ENCODE measurements around the gene HS2ST1.
"Not testable (repeated sequence)": the region's sequence is repeated elsewhere in the genome, so short reads cannot be mapped to it uniquely, and the experiment has no call there.

HS2ST1 gene

GRCh38 chr1:87061742-87062156 is 147.3 kb downstream of the HS2ST1 start:
- DNase-seq (ENCODE audit: low read depth in 3 of 3, low spot score in 1 of 3), result no peak

GRCh38 chr1:87062687-87063086 is 148.3 kb downstream of the HS2ST1 start:
- DNase-seq (ENCODE audit: low read depth in 3 of 3, low spot score in 1 of 3), result no peak

DNA sequence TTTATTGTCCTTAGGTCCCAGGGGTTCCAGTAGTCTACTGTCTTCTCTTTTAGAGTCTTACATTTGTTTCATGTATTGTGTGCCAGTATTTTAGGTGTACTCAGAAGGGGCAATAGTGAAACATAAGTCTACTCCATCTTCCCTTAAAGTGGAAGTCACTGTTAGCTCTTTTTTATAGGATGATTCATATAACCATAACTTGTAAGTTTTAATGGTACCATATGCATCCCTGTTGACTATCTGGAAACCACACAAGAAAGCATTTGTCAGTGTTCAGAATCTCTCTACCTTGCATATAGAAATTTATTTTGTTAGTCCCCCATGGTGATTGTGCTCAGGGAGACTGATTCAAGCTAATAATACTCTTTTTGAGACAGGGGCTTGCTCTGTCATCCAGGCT is 149.9 kb downstream of the HS2ST1 start:
- no peak for DNase-seq (ENCODE audit: low read depth in 3 of 3, low spot score in 1 of 3)

DNA sequence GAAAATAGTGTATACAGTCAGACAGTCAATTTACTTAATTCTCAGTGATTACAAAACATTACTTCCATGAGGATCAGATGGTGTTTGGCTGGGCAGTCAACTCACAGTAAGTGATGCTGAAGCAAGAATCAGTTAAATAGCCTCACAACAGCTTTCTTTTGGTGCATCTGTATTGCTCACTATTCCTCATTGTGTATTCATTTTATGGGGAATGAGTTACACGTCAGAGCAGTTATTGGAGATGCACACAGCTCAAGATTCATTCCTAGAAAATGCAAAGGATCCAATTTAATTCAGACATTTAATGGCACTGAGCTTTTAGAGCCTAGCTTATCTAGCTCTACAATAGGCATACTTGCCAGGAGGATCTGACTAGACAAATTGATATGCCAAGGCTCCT is 150.6 kb downstream of the HS2ST1 start:
- no peak for DNase-seq (ENCODE audit: low read depth in 3 of 3, low spot score in 1 of 3)

GRCh38 chr1:87066708-87067107 is 152.3 kb downstream of the HS2ST1 start:
- DNase-seq (ENCODE audit: low read depth in 3 of 3, low spot score in 1 of 3), result not testable (repeated sequence)

GRCh38 chr1:87072411-87072810 is 158.0 kb downstream of the HS2ST1 start:
- DNase-seq (ENCODE audit: low read depth in 3 of 3, low spot score in 1 of 3), result no peak

GRCh38 chr1:87072904-87073303 is 158.5 kb downstream of the HS2ST1 start:
- no peak for DNase-seq (ENCODE audit: low read depth in 3 of 3, low spot score in 1 of 3)

GRCh38 chr1:87074001-87074795 is 159.8 kb downstream of the HS2ST1 start:
- no peak for DNase-seq (ENCODE audit: low read depth in 3 of 3, low spot score in 1 of 3)

- DNase-seq (ENCODE audit: low read depth in 3 of 3, low spot score in 1 of 3), result no peak
Observed at GRCh38 chr1:87077959-87078639, 163.7 kb downstream of the HS2ST1 start.

- DNase-seq (ENCODE audit: low read depth in 3 of 3, low spot score in 1 of 3), result no peak
Observed at GRCh38 chr1:87084244-87084836, 169.9 kb downstream of the HS2ST1 start.

GRCh38 chr1:87086120-87086519 is 171.7 kb downstream of the HS2ST1 start:
- DNase-seq (ENCODE audit: low read depth in 3 of 3, low spot score in 1 of 3), result no peak

GRCh38 chr1:87089070-87089736 is 174.8 kb downstream of the HS2ST1 start:
- no peak for DNase-seq (ENCODE audit: low read depth in 3 of 3, low spot score in 1 of 3)

DNA sequence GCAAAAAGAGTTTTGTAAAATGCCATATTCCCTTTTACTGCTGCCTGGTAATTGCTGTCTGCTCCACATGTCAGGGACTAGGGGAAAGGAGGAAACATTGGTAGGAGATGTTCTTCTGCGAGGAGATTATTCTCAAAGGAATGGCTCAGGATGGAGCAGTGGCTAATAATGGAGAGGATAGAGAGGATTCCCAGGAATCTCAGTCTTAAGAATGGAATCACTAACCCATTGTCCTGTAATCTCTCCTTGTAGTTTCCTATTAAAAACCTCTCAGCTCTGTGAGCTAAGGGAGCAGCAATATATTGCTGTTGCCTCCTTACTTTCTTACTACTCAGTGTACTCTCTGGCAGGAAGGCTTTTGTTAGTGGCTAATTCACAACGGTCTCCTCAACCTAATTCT is 175.4 kb downstream of the HS2ST1 start:
- DNase-seq (ENCODE audit: low read depth in 3 of 3, low spot score in 1 of 3), result no peak

DNA sequence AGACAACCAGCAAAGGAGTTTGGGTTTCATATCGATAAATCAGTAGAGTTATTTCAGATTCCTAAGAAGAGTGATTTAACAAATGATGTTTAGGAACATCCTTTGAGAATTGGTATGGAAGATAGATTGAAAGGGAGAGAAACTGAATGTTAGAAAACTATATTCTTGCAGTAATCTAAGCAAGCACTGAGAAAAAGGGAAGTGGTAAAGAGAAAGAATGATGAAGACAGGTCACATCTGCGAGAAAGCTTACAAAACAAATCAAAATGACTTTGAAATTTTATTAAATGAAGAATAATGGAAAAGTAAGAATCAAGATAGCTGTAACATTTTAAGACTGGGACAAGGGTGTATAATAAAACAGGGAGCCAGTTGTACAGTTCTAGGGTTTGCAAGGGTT is 177.0 kb downstream of the HS2ST1 start:
- no peak for DNase-seq (ENCODE audit: low read depth in 3 of 3, low spot score in 1 of 3)

GRCh38 chr1:87092846-87093245 is 178.4 kb downstream of the HS2ST1 start:
- no peak for DNase-seq (ENCODE audit: low read depth in 3 of 3, low spot score in 1 of 3)

DNA sequence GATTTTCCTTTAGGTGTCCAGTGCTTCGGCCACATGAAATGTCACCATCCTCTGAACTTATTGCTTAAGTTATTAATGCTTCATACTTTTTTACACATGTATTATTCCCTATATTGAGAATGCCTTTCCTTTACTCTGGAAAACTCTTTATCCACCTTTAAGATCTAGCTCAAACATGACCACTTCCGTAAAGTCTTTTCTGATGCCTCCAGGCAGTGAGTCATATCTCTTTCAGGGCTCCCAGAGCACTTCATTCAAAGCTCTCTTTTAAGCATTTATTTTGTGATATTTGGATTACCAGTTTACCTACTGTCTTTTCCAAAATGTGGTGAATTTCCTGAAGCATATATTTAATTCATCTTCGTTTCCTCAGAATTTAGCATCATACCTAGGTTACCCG is 178.9 kb downstream of the HS2ST1 start:
- DNase-seq (ENCODE audit: low read depth in 3 of 3, low spot score in 1 of 3), result no peak

DNA sequence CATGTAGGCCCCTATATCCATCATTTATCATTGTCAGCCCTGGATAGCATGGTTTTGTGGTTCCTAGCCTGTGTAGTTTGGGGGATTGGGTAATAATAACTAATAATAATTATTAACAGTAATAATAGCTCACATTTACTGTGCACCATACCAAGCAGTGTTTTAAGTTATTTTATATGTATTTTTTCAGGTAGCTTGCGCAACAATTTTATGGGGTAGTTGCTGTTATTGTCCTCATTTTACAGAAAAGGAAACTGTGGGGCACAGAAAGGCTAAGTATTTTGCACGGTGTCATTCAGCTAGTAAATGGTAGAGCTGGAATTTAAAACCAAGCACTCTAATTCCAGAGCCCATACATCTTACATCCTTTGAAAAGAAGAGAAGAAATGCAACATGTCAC is 179.8 kb downstream of the HS2ST1 start:
- no peak for DNase-seq (ENCODE audit: low read depth in 3 of 3, low spot score in 1 of 3)

DNA sequence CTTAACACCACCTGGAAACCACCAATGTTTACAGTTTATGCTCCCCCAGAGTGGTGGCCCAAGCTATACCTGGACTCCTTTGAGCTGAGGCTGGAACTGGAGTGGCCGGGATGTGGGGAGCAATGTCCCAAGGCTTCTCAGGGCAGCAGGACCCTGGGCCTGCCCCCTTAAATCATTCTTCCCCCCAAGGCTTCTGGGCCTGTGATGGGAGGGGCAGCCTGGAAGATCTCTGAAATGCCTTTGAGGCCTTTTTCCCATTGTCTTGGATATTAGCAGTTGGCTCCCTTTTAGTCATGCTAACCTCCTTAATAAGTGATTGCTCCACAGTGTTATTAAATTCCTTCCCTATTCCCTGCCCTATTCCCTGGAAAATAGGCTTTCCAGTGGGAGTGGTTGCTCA is 185.8 kb downstream of the HS2ST1 start:
- no peak for DNase-seq (ENCODE audit: low read depth in 3 of 3, low spot score in 1 of 3)

GRCh38 chr1:87103074-87103473 is 188.6 kb downstream of the HS2ST1 start:
- no peak for DNase-seq (ENCODE audit: low read depth in 3 of 3, low spot score in 1 of 3)

DNA sequence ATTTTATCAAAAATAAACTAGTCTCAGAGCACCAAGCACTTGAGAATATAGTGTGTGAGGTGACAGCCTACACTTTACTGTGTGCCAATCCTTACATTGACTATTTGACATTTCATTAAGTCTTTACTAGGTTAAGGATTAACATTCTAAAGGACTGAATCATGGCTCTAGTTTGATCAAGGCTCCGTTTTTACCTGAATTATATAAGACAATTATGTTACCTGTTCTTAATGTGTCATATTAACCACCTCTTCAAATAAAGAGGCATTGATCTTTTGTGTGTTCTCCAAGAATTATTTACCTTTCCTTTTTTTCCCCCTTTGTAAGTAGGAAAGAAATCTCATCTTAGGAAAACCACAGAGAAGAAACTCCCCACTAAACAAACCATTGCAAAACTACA is 189.7 kb downstream of the HS2ST1 start:
- no peak for DNase-seq (ENCODE audit: low read depth in 3 of 3, low spot score in 1 of 3)

DNA sequence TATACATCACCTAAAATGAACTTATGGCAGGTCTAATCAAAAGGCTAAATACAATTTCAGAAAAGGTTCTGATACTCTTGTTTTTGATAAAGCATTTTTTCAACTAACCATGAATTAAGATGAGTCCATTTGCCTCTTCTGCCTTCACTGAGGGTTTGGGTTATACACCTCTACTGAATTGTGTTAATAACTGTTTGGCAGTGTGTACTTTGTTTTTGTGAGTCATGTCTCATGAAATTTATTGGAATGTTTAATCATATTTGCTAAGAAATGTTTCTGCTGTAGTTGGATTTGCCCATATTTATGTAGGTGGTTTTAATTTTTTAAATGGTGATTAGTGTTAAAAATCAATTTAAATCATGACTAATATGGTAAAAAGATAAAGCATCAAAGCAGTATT is 190.5 kb downstream of the HS2ST1 start:
- no peak for DNase-seq (ENCODE audit: low read depth in 3 of 3, low spot score in 1 of 3)

GRCh38 chr1:87106144-87106543 is 191.7 kb downstream of the HS2ST1 start:
- no peak for DNase-seq (ENCODE audit: low read depth in 3 of 3, low spot score in 1 of 3)
